Activated naive CD4-positive, alpha-beta T cell treated with anti-CD3 and anti-CD28 coated beads, Interleukin-2, amount 10 ng/mL, durations not matched to agents 7 days and 5 days (primary cell): ENCODE results near the gene PSMD11.
"Not testable (repeated sequence)": the region's sequence is repeated elsewhere in the genome, so short reads cannot be mapped to it uniquely, and the experiment has no call there.

ENCODE experiments used
- CTCF ChIA-PET: fragments of 350-600 bp; sonication (Branson Sonifier 250); formaldehyde crosslinking; loops from one replicate; lab custom pipeline; 2021; ENCODE audit warnings: antibody characterized with exemption; lab: Charles Lee
- DNase-seq: peaks from one replicate; pipeline ENCODE4 v3.0.0-alpha.2; 2020
- H3K27ac Mint-ChIP-seq: one replicate; pipeline ENCODE4 v1.8.0; 2021; ENCODE audit warnings: mild to moderate bottlenecking, moderate library complexity, mixed read lengths
- H3K27me3 Mint-ChIP-seq: one replicate; pipeline ENCODE4 v1.8.0; 2021; ENCODE audit warnings: mild to moderate bottlenecking, mixed read lengths
- H3K36me3 Mint-ChIP-seq: one replicate; pipeline ENCODE4 v1.8.0; 2021; ENCODE audit warnings: mixed read lengths
- H3K4me1 Mint-ChIP-seq: one replicate; pipeline ENCODE4 v1.8.0; 2021; ENCODE audit warnings: mixed read lengths
- H3K4me3 Mint-ChIP-seq: one replicate; pipeline ENCODE4 v1.8.0; 2021; ENCODE audit warnings: mild to moderate bottlenecking, moderate library complexity, mixed read lengths
- H3K9me3 Mint-ChIP-seq: one replicate; pipeline ENCODE4 v1.8.0; 2021; ENCODE audit warnings: mixed read lengths

The PSMD11 gene

GRCh38 chr17:32450379-32450778, 6.1 kb downstream of the PSMD11 start:
- not testable (repeated sequence) for H3K9me3 Mint-ChIP-seq, H3K27ac Mint-ChIP-seq, DNase-seq, H3K4me3 Mint-ChIP-seq, H3K27me3 Mint-ChIP-seq
- Mint-ChIP-seq H3K36me3 (peaks cover 69% of the 10 kb centered on the region), H3K4me1 (peaks cover 30% of the 10 kb centered on the region)
- CTCF ChIA-PET: interaction anchor here (1.1 kb wide), 1 partner anchor 12 kb away, joined by 5 read pairs; no protein-coding TSS in a partner anchor

DNA sequence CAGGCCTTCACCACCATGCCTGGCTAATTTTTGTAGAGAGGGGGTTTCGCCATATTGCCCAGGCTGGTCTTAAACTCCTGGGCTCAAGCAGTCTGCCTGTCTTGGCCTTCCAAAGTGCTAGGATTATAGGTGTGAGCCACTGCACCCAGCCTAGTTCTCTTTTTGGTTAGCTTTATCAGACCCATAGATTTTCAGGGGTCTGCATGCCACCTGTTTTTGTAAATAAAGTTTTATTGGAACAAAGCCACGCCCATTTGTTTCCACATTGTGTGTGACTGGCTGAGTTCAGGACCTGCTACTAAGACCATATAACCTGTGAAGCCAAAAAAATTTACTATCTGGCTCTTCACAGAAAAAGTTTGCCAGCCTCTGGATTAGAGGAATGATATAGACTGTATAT, 7.6 kb downstream of the PSMD11 start:
- Mint-ChIP-seq H3K9me3 (no peaks in the 10 kb centered on the region), H3K4me3 (no peak overlapping the region), H3K36me3 (peaks cover 66% of the 10 kb centered on the region), H3K27ac (no peak overlapping the region), H3K4me1 (peaks cover 16% of the 10 kb centered on the region), H3K27me3 (no peaks in the 10 kb centered on the region)
- no peak for DNase-seq
- CTCF ChIA-PET: no interaction called here

GRCh38 chr17:32452281-32452680, 8.0 kb downstream of the PSMD11 start:
- no peak for DNase-seq
- no peaks in the 10 kb centered on the region for H3K27me3 Mint-ChIP-seq
- peaks cover 64% of the 10 kb centered on the region for H3K36me3 Mint-ChIP-seq
- peaks cover 16% of the 10 kb centered on the region for H3K4me1 Mint-ChIP-seq
- H3K9me3 Mint-ChIP-seq: no peaks in the 10 kb centered on the region
- no peak overlapping the region for H3K4me3 Mint-ChIP-seq
- CTCF ChIA-PET: no interaction called here
- H3K27ac Mint-ChIP-seq: no peak overlapping the region

DNA sequence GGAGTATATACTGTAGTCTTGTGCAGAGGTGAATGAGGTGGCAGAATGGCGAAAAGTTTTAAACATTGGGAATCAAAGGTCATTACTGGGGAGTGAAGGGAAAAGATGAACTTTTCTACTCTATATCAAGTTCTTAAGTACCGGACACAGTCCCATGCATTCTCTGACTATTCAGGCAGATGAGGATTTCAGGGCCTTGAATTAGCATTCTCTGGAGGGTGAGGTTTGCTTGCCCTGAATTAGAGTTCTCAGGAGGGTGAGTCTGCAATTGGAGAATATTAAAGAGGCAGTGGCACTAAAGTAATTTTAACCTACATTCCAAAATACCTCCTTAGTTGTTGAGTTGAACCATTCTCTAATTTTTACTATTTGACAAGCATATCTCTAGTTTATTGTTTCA, 9.1 kb downstream of the PSMD11 start:
- DNase-seq: no peak
- Mint-ChIP-seq H3K4me1 (peaks cover 24% of the 10 kb centered on the region), H3K4me3 (no peak overlapping the region), H3K9me3 (no peaks in the 10 kb centered on the region), H3K36me3 (peaks cover 69% of the 10 kb centered on the region), H3K27ac (no peak overlapping the region), H3K27me3 (no peaks in the 10 kb centered on the region)
- CTCF ChIA-PET: interaction anchor here (1.1 to 1.5 kb wide), 2 partner anchors 9 kb away, joined by 3 to 7 read pairs; partner anchors contain the start of gene PSMD11

GRCh38 chr17:32458371-32458770, 14.1 kb downstream of the PSMD11 start:
- Mint-ChIP-seq H3K27ac (no peak overlapping the region), H3K9me3 (no peaks in the 10 kb centered on the region), H3K27me3 (no peaks in the 10 kb centered on the region), H3K36me3 (peaks cover 55% of the 10 kb centered on the region), H3K4me3 (no peak overlapping the region), H3K4me1 (peaks cover 31% of the 10 kb centered on the region)
- CTCF ChIA-PET: no interaction called here
- DNase-seq: no peak

DNA sequence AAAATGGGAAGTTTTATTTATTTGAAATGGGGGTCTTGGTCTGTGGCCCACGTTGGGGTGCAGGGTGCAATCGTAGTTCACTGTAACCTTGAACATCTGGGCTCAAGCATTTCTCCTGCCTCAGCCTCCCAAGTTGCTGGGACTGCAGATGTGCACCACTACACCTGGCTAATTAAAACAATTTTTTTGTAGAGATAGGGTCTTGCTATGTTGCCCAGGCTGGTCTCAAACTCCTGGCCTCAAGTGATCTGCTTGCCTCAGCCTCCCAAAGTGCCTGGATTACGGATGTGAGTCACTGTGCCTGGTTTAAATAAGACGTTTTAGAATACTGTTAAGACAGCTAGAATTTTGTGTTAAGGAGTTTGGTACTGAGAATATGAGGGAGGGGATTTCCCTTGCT, 15.7 kb downstream of the PSMD11 start:
- no peak overlapping the region for H3K27ac Mint-ChIP-seq
- H3K9me3 Mint-ChIP-seq: no peaks in the 10 kb centered on the region
- H3K4me1 Mint-ChIP-seq: peaks cover 31% of the 10 kb centered on the region
- H3K36me3 Mint-ChIP-seq: peaks cover 46% of the 10 kb centered on the region
- CTCF ChIA-PET: interaction anchor here (0.6 to 4.7 kb wide), 4 partner anchors 23 to 323 kb away, joined by 3 to 51 read pairs (median 3); no protein-coding TSS in a partner anchor
- DNase-seq: no peak
- H3K4me3 Mint-ChIP-seq: no peak overlapping the region
- H3K27me3 Mint-ChIP-seq: no peaks in the 10 kb centered on the region

DNA sequence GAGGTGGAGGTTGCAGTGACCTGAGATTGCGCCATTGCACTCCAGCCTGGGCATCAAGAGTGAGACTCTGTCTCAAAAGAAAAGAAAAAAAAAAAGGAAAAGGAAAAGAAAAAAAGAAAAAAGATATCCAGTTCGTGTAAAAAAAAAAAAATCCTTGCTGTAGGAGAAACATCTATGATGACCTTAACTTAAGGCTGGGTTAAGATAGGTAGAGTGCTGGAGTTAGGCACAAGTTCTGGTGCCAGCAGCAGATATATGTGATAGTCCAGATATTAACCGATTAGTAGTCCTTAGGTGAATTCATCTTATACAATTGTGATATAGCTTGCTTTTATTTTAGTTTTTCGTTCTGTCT, 17.2 kb downstream of the PSMD11 start:
- DNase-seq: no peak
- CTCF ChIA-PET: interaction anchor here (0.7 to 4.7 kb wide), 24 partner anchors 9 to 416 kb away, joined by 3 to 51 read pairs (median 4); partner anchors contain the start of genes MYO1D and PSMD11
- Mint-ChIP-seq H3K4me3 (no peak overlapping the region), H3K27ac (peak overlapping the region; percentile 7), H3K36me3 (peaks cover 49% of the 10 kb centered on the region), H3K4me1 (peaks cover 31% of the 10 kb centered on the region), H3K9me3 (no peaks in the 10 kb centered on the region), H3K27me3 (no peaks in the 10 kb centered on the region)

DNA sequence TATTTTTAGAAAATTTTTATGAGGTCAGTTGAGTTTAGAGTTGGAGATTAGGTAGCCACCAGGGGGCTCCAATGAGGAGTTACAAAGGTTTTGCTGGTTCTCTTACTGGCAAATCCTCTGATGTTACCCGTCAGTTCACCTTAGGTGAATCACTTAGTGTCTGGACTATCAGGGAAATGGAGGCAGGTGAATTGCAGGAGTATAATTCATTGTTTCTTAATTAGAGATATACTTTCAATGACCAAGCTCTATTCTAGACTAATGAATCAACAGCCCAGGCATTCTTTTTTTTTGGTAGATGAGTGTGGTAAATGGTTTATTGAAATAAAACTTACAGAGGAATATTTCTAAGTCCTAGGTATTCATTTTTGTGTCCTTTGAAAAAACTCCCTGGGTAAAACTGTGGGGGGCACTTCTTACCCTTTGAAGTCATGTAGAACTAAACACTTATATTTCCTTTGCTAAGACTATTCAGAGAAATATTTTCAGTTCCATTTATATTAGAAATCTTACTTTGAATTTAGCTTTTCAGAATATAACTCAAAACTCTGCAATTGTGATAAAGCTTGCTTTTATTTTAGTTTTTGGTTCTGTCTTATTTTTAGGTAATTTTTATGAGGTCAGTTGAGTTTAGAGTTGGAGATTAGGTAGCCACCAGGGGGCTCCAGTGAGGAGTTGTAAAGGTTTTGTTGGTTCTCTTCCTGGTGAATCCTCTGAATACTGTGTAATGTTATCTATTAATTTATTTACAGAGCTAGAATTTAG, 17.7 kb downstream of the PSMD11 start:
- H3K4me3 Mint-ChIP-seq: no peak overlapping the region

DNA sequence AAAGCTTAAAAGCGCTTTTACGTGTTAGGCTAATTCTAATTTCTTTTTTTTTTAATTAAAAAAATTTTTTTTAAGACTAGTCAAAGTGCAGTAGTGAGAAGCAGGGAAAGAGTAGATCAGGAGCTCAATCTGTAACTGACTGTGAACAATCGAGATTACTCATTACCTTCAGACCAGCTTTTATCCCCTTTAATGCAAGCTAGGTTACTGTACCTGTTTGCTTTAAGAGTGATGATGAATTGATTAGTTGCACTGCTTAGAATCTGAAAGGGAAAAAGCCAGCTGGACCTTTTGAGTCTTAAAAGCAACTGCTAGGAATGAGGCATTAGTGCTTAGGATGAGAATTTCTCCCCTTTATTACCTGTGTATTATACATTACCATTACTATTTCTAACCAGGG, 19.0 kb downstream of the PSMD11 start:
- no peak for DNase-seq
- no peaks in the 10 kb centered on the region for H3K27me3 Mint-ChIP-seq
- H3K9me3 Mint-ChIP-seq: no peaks in the 10 kb centered on the region
- no peak overlapping the region for H3K4me3 Mint-ChIP-seq
- H3K36me3 Mint-ChIP-seq: peaks cover 45% of the 10 kb centered on the region
- H3K4me1 Mint-ChIP-seq: peaks cover 15% of the 10 kb centered on the region
- CTCF ChIA-PET: interaction anchor here (1.1 to 4.7 kb wide), 23 partner anchors 10 to 383 kb away, joined by 3 to 51 read pairs (median 5); partner anchors contain the start of gene PSMD11
- H3K27ac Mint-ChIP-seq: no peak overlapping the region

More for the DNA sequence above, 17.7 kb downstream of the PSMD11 start:
- Mint-ChIP-seq H3K27ac (peak overlapping the region; percentile 7), H3K9me3 (no peaks in the 10 kb centered on the region), H3K36me3 (peaks cover 46% of the 10 kb centered on the region), H3K4me1 (peaks cover 28% of the 10 kb centered on the region), H3K27me3 (no peaks in the 10 kb centered on the region)
- CTCF ChIA-PET: interaction anchor here (0.7 to 4.7 kb wide), 40 partner anchors 9 to 415 kb away, joined by 3 to 51 read pairs (median 4); partner anchors contain the start of genes MYO1D and PSMD11
- peak; percentile 79 for DNase-seq

DNA sequence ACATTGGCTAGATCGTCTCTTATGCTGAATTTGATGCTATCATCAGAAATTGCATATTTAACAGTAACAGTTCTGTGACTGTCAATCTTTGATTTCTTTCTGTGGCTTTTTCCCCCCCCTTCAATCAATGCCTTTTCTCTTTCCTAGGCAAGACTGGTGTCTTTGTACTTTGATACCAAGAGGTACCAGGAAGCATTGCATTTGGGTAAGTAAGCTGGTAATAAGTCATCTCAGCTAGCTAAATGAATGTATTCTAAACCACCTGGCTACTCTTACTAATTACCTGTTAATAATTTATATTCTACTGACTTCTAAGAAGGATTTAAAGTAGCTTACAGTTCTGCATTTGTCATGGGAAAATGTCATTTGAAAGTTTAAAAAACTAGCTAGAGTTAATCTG, 20.1 kb downstream of the PSMD11 start:
- Mint-ChIP-seq H3K4me1 (peaks cover 10% of the 10 kb centered on the region), H3K4me3 (no peak overlapping the region), H3K36me3 (peaks cover 51% of the 10 kb centered on the region), H3K9me3 (no peaks in the 10 kb centered on the region), H3K27me3 (no peaks in the 10 kb centered on the region), H3K27ac (no peak overlapping the region)
- no peak for DNase-seq
- CTCF ChIA-PET: interaction anchor here (0.7 to 4.7 kb wide), 9 partner anchors 16 to 211 kb away, joined by 3 to 51 read pairs (median 8); partner anchors contain the start of gene PSMD11

GRCh38 chr17:32467949-32468348, 23.6 kb downstream of the PSMD11 start:
- Mint-ChIP-seq H3K27me3 (no peaks in the 10 kb centered on the region), H3K9me3 (no peaks in the 10 kb centered on the region), H3K4me3 (no peak overlapping the region), H3K4me1 (peaks cover 2% of the 10 kb centered on the region), H3K36me3 (peaks cover 50% of the 10 kb centered on the region), H3K27ac (no peak overlapping the region)
- no peak for DNase-seq
- CTCF ChIA-PET: interaction anchor here (1.0 kb wide), 1 partner anchor 15 kb away, joined by 3 read pairs; no protein-coding TSS in a partner anchor

DNA sequence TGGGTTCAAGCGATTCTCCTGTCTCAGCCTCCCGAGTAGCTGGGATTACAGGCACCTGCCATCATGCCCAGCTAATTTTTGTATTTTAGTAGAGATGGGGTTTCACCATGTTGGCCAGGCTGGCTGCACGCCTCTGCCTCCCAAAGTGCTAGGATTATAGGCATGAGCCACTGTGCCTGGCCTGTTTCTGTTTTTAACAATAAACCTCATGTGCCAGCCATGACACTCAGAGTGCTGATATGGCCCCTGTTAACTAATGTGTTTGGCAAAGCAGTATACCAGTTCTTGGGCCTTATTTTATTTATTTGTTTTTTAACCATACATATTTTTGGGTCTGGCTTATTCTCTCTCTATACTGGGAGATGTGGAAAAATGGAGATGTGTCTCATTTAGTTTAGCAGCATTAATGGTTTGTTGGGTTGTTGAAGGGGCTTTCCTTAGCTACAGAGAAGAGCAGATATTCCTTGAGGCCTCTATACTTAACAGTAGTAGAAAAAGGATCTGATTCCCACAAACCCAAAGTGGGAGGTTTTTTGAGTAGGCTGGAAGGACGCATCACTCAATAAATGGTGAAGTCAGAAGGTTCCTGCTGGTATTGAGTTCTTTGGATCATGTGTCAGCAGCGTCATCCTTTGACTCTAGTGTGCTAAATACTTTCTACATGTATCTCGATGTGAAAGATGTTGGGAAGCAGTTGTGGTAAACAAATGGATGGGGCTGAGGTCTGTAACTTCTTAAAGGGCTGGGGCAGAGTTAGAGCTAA, 26.3 kb downstream of the PSMD11 start:
- CTCF ChIA-PET: interaction anchor here (1.3 to 3.1 kb wide), 2 partner anchors 9 to 26 kb away, joined by 4 to 15 read pairs; partner anchors contain the start of gene PSMD11
- H3K9me3 Mint-ChIP-seq: no peaks in the 10 kb centered on the region
- H3K36me3 Mint-ChIP-seq: peaks cover 66% of the 10 kb centered on the region
- H3K27me3 Mint-ChIP-seq: no peaks in the 10 kb centered on the region
- no peak overlapping the region for H3K27ac Mint-ChIP-seq
- peaks cover 9% of the 10 kb centered on the region for H3K4me1 Mint-ChIP-seq
- no peak overlapping the region for H3K4me3 Mint-ChIP-seq
- DNase-seq: no peak

GRCh38 chr17:32471652-32472051, 27.3 kb downstream of the PSMD11 start:
- Mint-ChIP-seq H3K36me3 (peaks cover 66% of the 10 kb centered on the region), H3K4me3 (no peak overlapping the region), H3K9me3 (no peaks in the 10 kb centered on the region), H3K4me1 (peaks cover 9% of the 10 kb centered on the region), H3K27ac (no peak overlapping the region), H3K27me3 (no peaks in the 10 kb centered on the region)
- DNase-seq: no peak
- CTCF ChIA-PET: interaction anchor here (1.3 to 3.1 kb wide), 2 partner anchors 10 to 27 kb away, joined by 4 to 15 read pairs; partner anchors contain the start of gene PSMD11

DNA sequence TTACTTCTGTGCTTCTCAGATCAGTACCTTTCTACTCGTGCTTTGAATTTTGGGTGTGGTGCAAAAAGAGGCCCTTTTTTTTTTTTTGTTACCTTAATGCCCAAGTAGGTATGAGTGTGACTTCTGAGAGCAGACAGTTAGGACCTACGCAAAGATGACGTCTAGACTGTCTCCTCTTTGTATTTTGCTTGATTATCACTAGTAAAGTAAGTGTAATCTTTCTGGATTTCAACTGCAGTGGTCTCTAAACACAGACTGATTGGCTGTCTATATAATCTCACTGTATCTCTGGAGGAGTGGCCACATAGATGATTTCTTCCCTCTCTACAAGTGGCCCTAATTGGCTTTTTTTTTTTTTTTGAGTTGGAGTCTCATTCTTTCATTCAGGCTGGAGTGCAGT, 30.9 kb downstream of the PSMD11 start:
- no peaks in the 10 kb centered on the region for H3K9me3 Mint-ChIP-seq
- H3K36me3 Mint-ChIP-seq: peaks cover 68% of the 10 kb centered on the region
- H3K27ac Mint-ChIP-seq: no peak overlapping the region
- H3K4me1 Mint-ChIP-seq: peaks cover 7% of the 10 kb centered on the region
- H3K27me3 Mint-ChIP-seq: no peaks in the 10 kb centered on the region
- H3K4me3 Mint-ChIP-seq: no peak overlapping the region
- CTCF ChIA-PET: interaction anchor here (0.7 to 1.8 kb wide), 3 partner anchors 11 to 232 kb away, joined by 3 to 8 read pairs (median 3); no protein-coding TSS in a partner anchor
- DNase-seq: no peak
